GM19455 (cell line): ENCODE data around the gene MCUR1.

Source experiments
- ATAC-seq: cut with Tn5 transposase; IDR thresholded peaks from one replicate; pipeline ENCODE4 v1.9.1; 2021; ENCODE audit not compliant: unreplicated experiment

MCUR1 gene

DNA sequence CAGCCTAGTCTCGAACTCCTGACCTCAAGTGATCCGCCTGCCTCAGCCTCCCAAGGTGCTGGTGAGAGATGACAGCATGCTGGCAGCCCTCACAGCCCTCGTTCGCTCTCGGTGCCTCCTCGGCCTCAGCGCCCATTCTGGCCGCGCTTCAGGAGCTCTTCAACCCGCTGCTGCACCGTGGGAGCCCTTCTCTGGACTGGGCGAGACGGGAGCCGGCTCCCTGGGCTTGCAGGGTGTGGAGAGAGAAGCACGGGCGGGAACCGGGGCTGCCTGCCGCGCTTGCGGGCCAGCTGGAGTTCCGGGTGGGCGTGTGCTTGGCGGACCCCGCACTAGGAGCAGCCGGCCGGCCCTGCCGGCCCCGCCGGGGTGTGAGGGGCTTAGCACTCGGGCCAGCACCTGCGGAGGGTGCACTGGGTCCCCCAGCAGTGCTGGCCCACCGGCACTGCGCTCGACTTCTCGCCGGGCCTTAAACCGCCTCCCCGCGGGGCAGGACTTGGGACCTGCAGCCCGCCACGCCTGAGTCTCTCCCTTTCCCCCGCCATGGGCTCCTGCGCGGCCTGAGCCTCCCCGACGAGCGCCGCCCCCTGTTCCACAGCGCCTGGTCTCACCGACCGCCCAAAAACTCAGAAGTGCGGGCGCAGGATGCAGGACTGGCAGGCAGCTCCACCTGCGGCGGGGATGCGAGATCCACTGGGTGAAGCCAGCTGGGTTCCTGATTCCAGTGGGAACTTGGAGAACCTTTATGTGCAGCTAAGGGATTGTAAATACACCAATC is 71.2 kb downstream of the MCUR1 start:
- no peak for ATAC-seq

DNA sequence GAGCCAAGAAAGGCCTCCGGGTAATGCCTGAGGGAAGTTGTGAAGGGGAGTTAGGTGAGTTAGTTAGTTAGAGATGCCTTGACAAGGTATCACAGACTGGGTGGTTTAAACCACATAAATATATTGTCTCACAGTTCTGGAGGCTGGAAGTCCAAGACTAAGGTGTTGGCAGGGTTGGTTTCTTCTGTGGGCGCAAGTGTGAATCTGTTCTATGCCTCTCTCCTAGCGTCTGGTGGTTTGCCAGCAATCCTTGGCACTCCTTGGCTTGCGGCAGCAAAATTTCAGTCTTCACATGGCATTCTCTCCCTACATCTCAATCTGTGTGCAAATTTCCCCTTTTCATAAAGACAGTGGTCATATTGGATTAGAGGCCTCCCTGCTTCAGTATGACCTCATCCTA is 73.0 kb downstream of the MCUR1 start:
- ATAC-seq: no peak
